ENCODE measurements around the gene RINL.

Gene RINL

DNA sequence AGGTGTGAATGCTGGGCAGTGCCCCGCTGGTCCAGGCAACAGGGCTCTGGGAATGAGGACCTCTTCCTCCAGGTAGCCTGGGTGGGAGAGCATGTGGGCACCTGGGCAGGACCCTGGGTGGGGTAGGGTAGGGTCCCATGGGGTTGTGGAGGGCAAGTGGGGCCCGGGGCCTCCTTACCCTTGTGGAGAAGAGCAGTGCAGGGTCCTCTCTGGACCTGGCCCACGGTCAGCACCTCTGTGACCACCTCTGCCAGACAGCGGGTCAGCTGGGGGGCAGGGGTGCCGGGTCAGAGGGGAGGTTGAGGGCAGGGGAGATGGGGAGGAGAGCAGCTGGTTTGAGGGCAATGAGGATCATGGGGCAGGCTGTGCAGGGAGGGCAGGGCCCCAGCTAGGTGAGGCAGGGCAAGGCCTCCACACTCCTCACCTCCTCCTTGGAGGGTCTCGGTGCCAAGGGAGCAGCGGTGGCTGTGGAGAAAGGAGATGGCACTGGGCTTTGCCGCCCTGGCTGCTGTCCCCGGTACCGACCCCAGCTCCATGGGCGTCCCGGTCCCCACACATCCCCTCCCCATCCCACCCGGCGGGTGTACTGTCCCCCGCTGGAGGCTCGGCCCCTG lies 33.4 kb upstream of the RINL start:
- DNase-seq (ENCODE audit: extremely low read depth, low read depth) = no peak
- TF ChIP-seq, protein P1, sequence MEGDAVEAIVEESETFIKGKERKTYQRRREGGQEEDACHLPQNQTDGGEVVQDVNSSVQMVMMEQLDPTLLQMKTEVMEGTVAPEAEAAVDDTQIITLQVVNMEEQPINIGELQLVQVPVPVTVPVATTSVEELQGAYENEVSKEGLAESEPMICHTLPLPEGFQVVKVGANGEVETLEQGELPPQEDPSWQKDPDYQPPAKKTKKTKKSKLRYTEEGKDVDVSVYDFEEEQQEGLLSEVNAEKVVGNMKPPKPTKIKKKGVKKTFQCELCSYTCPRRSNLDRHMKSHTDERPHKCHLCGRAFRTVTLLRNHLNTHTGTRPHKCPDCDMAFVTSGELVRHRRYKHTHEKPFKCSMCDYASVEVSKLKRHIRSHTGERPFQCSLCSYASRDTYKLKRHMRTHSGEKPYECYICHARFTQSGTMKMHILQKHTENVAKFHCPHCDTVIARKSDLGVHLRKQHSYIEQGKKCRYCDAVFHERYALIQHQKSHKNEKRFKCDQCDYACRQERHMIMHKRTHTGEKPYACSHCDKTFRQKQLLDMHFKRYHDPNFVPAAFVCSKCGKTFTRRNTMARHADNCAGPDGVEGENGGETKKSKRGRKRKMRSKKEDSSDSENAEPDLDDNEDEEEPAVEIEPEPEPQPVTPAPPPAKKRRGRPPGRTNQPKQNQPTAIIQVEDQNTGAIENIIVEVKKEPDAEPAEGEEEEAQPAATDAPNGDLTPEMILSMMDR (IDR thresholded peaks at IDR 0.05; ENCODE audit: low read depth, low read length) = no peak

DNA sequence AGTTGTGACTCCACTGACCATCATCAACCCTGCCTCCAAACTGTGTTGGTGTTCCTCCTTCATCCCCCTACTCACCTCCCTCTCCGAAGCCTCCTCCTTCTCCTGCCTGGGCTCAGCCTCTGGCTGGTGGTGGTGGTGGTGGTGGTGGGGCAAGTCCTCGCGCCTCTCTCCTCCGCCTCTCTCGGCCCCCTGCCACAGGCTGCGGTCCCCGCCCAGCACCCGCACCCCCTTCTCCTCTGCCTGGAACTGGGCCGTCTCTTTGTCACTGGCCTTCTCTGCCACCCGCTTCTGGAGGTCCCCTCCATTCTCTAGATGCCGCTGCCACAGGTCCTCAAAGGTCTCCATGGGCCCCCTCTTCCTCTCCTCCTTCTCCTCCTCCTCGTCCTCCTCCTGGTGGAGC lies 32.4 kb upstream of the RINL start:
- DNase-seq (ENCODE audit: extremely low read depth, low read depth) = no peak
- TF ChIP-seq, protein P1 (IDR thresholded peaks at IDR 0.05; ENCODE audit: low read depth, low read length) = no peak

DNA sequence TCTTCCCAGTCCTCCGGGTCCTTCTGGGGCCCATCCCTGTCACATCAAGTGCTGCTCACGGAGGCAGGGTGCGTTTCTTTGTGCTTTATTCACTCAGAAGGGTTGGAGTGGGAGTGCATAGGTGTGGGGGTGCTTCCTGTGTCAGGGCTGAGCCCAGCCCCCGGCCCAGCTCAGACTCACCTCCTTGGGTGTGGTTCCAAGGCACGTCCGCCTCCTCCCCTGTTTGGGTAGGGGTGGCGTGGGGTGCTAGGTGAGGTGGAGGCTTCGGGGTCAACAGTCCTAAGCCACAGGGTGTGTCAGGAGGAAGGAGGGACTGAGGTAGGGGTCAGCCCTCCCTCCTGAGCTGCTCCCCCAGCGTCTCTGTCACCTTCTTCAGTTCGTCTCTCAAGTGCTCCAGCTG lies 30.8 kb upstream of the RINL start:
- no peak for DNase-seq (ENCODE audit: extremely low read depth, low read depth)
- TF ChIP-seq, protein P1 (IDR thresholded peaks at IDR 0.05; ENCODE audit: low read depth, low read length) = no peak

DNA sequence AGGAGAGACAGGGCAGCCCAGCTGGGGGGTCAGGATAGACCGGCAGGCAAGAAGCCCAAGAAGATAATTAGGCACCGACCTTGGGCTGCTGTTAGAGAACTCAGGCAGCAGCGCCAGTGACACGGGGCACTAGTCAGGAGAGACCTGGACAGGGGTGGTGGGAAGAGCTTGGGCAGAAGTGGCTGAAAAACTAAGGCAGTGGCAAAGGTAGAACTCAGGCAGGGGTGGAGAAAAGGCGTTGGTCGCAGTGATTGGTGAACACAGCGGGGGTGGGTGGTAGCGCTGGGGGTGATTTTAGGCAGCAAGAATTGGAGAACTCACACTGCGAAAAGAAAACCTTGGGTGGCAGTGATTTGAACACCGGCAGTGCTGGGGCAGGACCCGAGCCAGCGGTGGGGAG lies 29.6 kb upstream of the RINL start:
- TF ChIP-seq, protein P1 (IDR thresholded peaks at IDR 0.05; ENCODE audit: low read depth, low read length) = no peak
- DNase-seq (ENCODE audit: extremely low read depth, low read depth) = no peak

DNA sequence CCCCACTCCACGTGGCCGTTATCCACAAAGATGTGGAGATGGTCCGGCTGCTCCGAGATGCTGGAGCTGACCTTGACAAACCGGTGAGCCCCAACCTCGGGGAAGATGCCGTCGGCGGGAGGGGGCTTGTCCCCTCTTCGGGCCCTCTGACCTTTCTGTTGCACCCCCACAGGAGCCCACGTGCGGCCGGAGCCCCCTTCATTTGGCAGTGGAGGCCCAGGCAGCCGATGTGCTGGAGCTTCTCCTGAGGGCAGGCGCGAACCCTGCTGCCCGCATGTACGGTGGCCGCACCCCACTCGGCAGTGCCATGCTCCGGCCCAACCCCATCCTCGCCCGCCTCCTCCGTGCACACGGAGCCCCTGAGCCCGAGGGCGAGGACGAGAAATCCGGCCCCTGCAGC lies 29.2 kb upstream of the RINL start:
- DNase-seq (ENCODE audit: extremely low read depth, low read depth) = no peak
- TF ChIP-seq, protein P1 (IDR thresholded peaks at IDR 0.05; ENCODE audit: low read depth, low read length) = no peak

DNA sequence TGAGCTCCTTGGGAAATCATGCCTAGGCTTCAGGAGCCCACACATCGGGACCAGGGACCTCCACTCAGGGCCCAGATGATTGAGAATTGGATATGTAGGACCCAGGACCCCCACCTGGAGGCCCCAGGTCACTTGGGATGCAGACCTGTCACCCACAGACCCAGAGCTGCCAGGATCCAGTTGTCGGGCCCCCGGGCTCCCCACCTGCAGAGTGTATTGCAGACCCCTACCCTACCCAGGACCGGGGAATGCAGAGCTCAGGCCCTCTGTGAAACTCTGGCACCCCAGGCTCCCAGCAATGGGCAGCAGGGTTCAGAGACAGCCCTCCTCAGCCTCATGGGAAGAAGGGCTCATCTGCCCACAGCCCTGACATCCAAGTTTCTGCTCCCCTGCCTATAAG lies 27.5 kb upstream of the RINL start:
- DNase-seq (ENCODE audit: extremely low read depth, low read depth) = no peak
- TF ChIP-seq, protein P1 (IDR thresholded peaks at IDR 0.05; ENCODE audit: low read depth, low read length) = no peak

DNA sequence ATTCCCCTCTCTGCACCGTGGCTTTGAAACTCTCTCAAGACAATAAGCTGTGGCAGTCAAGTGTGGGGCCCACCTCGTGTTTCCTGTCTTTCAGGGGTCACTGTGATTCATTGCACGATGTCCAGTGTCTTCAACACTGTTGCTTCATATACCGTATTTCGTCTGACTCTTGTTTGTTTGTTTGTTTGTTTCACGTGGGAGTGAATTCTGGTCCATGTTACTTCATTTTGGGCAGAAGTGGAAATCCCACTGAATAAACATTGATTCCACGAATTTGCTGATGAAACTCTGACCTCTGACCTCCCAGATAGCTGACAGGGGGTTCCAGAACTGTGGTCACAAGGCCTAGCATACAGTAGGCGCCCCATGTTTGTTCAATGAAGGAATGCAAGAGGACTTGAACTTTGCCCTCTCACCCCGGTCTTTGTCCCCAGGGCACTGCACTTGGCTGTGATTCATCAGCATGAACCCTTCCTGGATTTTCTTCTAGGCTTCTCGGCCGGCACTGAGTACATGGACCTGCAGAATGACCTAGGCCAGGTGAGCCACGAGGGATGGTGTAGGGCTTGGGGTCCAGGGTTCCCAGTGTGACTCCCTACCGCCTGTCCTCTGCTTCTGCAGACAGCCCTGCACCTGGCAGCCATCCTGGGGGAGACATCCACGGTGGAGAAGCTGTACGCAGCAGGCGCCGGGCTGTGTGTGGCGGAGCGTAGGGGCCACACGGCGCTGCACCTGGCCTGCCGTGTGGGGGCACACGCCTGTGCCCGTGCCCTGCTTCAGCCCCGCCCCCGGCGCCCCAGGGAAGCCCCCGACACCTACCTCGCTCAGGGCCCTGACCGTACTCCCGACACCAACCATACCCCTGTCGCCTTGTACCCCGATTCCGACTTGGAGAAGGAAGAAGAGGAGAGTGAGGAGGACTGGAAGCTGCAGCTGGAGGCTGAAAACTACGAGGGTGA lies 26.8 kb upstream of the RINL start:
- TF ChIP-seq, protein P1 (IDR thresholded peaks at IDR 0.05; ENCODE audit: low read depth, low read length) = no peak
- DNase-seq (ENCODE audit: extremely low read depth, low read depth) = no peak

All from AG09319 (cell line).